Activated T-cell treated with anti-CD3 and anti-CD28 coated beads, Interleukin-2, amount 50 U/mL, for 4 hours (primary cell): ENCODE data around the gene CADM4. TPM values are rescaled to one million over a fixed set of nuclear protein-coding genes. Genes with fewer than 3 reads are reported as not detected.

ENCODE experiments used
- ATAC-seq, 2 donors: fragments of 200-7000 bp; cut with Tn5 transposase; one replicate each; pipeline ENCODE4 v1.10.0; 2021
- DNase-seq: peaks from one replicate; pipeline ENCODE4 v3.0.0-alpha.2; 2020
- H3K27me3 Mint-ChIP-seq: one replicate; pipeline ENCODE4 v1.8.0; 2021; ENCODE audit warnings: low read depth, mixed read lengths
- H3K36me3 Mint-ChIP-seq: one replicate; pipeline ENCODE4 v1.8.0; 2022; ENCODE audit warnings: mixed read lengths; ENCODE audit not compliant: insufficient read depth
- H3K4me1 Mint-ChIP-seq: one replicate; pipeline ENCODE4 v1.8.0; 2021; ENCODE audit warnings: low read depth, mixed read lengths
- H3K4me3 Mint-ChIP-seq: one replicate; pipeline ENCODE4 v1.8.0; 2021; ENCODE audit warnings: mild to moderate bottlenecking, moderate library complexity, mixed read lengths
- H3K9me3 Mint-ChIP-seq: one replicate; pipeline ENCODE4 v1.8.0; 2021; ENCODE audit warnings: mixed read lengths
- total RNA-seq, 3 donors: library from RNA; stranded (reverse); gene quantifications; one replicate each; pipeline ENCODE4 v1.2.1, GENCODE V29; 2021

Gene CADM4
- total RNA-seq, 3 donors from 2014 or later = 0.40 to 0.63 (median 0.42) TPM

DNA sequence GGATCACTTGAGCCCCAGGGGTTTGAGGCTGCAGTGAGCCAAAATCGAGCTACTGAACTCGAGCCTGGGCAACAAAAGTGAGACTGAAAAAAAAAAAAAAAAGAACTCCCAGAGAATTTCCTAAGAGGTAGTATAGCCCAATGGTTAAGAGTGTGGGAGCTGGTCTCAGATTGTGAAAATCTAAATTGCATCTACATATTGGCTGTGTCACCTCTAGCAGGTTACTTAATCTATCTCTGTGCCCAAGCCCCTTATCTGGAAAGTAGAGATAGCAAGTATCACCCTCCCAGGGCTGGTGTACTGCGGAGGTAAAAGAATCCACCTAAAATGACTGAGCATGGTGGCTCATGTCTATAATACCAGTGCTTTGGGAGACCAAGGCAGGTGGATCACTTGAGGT, 34.0 kb upstream of the CADM4 start:
- peaks cover 2% of the 10 kb centered on the region for H3K27me3 Mint-ChIP-seq
- no peak for DNase-seq
- no peaks in the 10 kb centered on the region for H3K9me3 Mint-ChIP-seq
- no peak overlapping the region for H3K4me3 Mint-ChIP-seq
- H3K4me1 Mint-ChIP-seq = peaks cover 26% of the 10 kb centered on the region
- ATAC-seq = no peak
- H3K36me3 Mint-ChIP-seq = no peaks in the 10 kb centered on the region

DNA sequence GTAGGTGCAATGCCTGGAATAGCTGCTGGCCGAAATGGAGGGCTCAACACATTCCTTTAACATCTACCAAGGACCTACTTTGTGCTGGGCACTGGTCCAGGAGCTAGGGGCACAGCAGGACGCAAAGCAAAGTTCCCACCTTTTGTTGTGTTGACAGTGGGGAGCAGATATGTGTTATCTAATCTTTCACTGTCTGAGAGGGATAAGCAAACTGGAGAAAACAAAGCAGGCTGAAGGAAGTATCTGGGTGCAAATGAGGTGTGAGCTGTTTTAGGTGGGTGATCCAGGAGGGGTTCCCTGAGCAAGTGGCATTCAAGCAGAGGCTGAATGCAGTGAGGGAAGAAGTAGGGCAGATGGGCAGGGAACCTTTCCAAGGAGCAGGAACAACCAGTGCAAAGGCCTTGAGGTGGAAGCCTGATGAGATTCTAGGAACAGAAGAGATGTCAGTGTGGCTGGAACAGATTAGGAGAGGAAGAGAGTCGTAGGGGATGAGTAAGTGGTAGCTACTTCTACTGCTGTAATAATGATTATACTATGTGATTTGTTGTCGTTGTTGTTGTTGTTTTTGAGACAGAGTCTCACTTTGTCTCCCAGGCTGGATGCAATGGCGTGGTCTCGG, 32.5 kb upstream of the CADM4 start:
- no peaks in the 10 kb centered on the region for H3K9me3 Mint-ChIP-seq
- H3K4me3 Mint-ChIP-seq = no peak overlapping the region
- H3K4me1 Mint-ChIP-seq = peaks cover 38% of the 10 kb centered on the region
- DNase-seq (no peak), ATAC-seq (no peak)
- peaks cover 4% of the 10 kb centered on the region for H3K36me3 Mint-ChIP-seq
- peaks cover 2% of the 10 kb centered on the region for H3K27me3 Mint-ChIP-seq

DNA sequence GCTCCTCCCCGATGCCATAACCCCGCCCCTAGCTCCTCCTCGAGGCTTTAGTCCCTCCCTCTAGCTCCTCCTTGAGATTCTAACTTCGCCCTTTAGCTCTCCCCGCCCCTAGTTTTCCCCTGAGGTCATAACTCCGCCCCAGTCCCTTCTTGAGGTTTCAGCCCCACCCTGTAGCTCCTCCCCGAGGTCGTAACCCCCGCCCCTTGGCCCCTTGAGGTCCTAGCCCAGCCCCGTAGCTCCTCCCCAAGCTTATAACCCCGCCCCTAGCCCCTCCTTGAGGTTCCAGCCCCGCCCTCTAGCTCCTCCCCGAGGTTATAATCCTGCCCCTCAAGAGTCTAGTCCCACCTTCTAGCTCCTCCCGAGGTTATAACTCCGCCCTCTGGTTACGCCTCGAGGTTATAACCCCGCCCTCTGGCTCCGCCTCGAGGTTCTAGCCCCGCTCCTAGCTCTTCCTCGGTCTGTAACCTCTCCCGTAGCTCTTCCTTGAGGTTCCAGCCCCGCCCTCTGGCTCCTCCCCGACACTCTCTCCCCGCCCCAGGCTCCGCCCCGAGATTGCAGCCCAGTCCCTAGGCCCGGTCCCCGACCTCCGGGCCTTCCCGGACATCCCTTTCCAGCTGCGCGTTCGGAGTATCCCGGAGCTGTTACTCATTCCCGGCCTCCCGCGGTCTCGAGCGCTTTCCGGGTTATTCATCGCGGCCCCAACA, 28.9 kb upstream of the CADM4 start:
- ATAC-seq (peak; percentile 86 to 87), DNase-seq (peak; percentile 95)
- H3K27me3 Mint-ChIP-seq = peaks cover 2% of the 10 kb centered on the region
- H3K36me3 Mint-ChIP-seq = peaks cover 12% of the 10 kb centered on the region
- no peaks in the 10 kb centered on the region for H3K9me3 Mint-ChIP-seq
- H3K4me1 Mint-ChIP-seq = peaks cover 50% of the 10 kb centered on the region
- H3K4me3 Mint-ChIP-seq = peak overlapping the region; percentile 81

DNA sequence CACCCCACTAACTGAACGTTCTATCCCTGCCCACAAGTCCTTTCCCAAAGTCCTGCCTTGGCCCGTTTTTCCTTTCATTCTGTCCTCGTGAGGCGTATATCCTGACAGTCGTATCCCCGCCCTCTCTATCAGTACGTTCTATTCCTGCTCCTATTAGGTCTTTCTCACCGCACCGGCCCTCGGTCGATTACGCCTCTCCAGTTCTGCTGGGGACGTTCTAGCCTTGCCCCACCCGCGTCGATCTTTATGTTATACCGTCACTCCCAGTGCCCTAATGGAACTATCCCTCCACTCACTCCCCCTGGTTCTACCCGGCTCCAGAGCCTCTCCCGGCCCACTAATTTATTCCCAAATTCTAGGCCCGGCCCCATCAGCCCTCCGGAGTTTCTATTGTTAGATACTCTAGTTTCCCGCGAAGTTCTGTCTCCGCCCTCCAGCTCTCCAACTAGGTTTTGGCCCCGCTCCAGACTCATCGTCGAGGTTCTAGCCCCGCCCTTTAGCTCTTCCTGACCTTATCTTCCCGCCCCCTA, 28.3 kb upstream of the CADM4 start:
- Mint-ChIP-seq H3K36me3 (peaks cover 12% of the 10 kb centered on the region), H3K9me3 (no peaks in the 10 kb centered on the region), H3K27me3 (peaks cover 2% of the 10 kb centered on the region), H3K4me1 (peaks cover 50% of the 10 kb centered on the region), H3K4me3 (peak overlapping the region; percentile 81)
- DNase-seq (no peak), ATAC-seq (no peak)

DNA sequence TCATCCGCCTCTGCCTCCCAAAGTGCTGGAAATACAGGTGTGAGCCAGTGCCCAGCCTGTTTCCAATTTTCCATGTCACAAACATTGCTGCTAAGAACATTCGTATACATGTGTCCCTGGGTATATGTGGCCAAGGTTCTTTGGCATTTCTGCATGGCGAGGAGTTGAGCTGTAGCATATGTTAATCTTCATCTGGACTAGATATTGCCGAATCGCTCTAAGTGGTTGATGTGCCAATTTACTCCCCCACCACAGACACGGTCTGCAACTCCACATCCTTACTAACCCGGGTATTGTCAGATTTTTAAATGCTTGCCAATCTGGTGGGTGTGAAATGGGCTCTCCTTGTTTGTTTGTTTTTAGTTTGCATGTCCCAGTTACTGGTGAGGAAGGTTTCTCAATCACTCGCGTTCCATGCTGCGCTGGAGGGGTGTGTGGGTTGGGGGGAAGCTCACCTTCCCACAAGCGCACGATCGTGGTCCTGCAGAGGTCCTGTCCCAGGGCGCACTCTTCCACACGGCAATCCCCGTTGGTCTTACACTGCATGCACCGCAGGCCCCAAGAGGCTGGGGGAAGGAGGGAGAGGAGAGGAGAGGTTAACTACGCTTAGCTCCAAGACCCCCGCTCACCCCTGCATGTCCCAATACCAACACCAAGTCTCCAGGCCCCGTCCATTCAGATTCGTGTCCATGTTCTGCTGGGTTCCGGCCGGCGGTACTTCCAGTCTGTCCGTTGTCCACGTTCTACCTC, 27.7 kb upstream of the CADM4 start:
- H3K27me3 Mint-ChIP-seq = peaks cover 2% of the 10 kb centered on the region
- H3K9me3 Mint-ChIP-seq = no peaks in the 10 kb centered on the region
- DNase-seq = no peak
- H3K36me3 Mint-ChIP-seq = peaks cover 12% of the 10 kb centered on the region
- peaks cover 50% of the 10 kb centered on the region for H3K4me1 Mint-ChIP-seq
- peak overlapping the region; percentile 81 for H3K4me3 Mint-ChIP-seq
- ATAC-seq = no peak

DNA sequence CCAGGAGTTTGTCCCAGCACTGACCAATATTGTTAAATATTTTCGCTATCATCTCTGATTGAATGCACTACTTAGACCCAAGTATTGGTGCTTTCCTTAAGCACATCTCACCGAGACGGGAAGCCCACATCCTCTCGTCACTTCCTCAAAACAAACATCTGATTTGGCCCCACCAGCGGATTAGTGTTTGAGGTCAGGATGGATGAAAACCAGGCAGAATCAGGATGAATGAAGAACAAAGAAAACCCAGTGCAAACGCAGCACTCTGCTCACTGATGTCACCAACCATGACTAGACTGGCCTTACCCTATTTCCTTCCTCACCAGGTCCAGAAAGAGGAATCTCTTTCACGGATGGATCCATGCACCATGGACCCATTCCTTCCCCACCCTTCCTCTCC, 24.4 kb upstream of the CADM4 start:
- Mint-ChIP-seq H3K4me3 (peak overlapping the region; percentile 5), H3K9me3 (peaks cover 6% of the 10 kb centered on the region), H3K27me3 (no peaks in the 10 kb centered on the region), H3K36me3 (peaks cover 17% of the 10 kb centered on the region), H3K4me1 (peaks cover 35% of the 10 kb centered on the region)
- DNase-seq = no peak
- no peak for ATAC-seq

DNA sequence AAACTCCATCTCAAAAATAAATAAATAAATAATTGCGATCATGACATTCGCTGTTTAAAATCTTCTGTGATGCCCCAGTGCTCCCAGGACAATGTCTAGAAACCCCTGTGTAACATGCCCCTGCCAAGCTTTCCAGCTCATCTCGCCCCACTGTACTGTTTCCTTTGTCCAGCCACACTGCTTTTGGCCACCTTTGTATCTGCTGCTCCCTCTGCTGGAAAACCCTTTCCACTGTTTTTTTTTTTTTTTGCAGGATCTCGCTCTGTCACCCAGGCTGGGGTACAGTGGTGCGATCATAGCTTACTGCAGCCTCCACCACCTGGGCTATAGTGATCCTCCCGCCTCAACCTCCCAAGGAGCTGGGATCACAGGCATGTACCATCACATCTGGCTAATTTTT, 22.8 kb upstream of the CADM4 start:
- Mint-ChIP-seq H3K27me3 (no peaks in the 10 kb centered on the region), H3K4me3 (no peak overlapping the region), H3K4me1 (peaks cover 23% of the 10 kb centered on the region), H3K36me3 (peaks cover 21% of the 10 kb centered on the region), H3K9me3 (peaks cover 12% of the 10 kb centered on the region)
- ATAC-seq (no peak), DNase-seq (no peak)

DNA sequence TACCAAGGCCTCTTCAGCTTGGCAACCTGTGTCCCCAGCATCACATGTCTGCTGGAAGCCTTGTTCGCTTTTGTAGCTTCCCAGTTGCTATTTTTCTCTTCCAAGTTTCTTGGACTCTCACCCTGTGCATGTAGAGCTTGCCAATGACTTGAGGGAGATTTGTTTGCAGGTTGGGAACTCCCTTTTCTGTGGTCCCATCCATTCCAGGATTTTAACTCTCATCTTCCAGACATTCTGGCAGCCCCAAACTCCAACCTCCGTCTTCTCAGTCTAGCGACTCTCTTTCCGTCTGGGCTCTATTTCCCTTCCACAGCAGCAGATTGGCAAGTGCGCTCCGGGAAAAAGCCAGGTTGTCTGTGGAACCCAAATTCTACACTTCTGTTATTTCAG, 21.3 kb upstream of the CADM4 start:
- no peak for ATAC-seq
- Mint-ChIP-seq H3K27me3 (no peaks in the 10 kb centered on the region), H3K4me3 (no peak overlapping the region), H3K9me3 (peaks cover 12% of the 10 kb centered on the region), H3K4me1 (peaks cover 19% of the 10 kb centered on the region), H3K36me3 (peaks cover 22% of the 10 kb centered on the region)
- no peak for DNase-seq

DNA sequence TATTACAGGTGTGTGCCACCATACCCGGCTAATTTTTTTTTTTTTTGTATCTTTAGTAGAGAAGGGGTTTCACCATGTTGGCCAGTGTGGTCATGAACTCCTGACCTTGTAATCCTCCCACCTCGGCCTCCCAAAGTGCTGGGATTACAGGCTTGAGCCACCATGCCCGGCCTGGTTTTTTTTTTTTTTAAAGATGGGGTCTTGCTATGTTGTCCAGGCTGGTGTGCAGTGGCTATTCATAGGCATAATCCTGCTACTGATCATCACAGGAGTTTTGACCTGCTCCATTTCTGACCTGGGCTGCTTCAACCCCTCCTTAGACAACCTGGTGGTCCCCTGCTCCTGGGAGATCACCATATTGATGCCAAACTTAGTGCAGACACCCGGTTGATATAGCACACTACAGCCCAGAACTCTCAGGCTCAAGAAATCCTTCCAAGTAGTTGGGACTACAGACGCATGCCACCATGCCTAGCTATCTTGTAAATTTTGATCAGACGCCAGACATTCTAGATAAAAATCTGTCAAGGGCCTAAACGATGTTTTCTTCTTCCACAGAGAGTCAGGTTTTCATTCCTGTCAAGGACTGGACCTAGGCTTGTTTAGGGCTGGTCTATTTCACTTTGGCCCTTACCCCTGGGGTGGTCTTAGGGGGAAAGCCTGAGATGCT, 20.8 kb upstream of the CADM4 start:
- ATAC-seq = no peak
- peaks cover 26% of the 10 kb centered on the region for H3K36me3 Mint-ChIP-seq
- H3K4me1 Mint-ChIP-seq = peaks cover 19% of the 10 kb centered on the region
- peaks cover 12% of the 10 kb centered on the region for H3K9me3 Mint-ChIP-seq
- no peaks in the 10 kb centered on the region for H3K27me3 Mint-ChIP-seq
- DNase-seq = no peak
- no peak overlapping the region for H3K4me3 Mint-ChIP-seq

DNA sequence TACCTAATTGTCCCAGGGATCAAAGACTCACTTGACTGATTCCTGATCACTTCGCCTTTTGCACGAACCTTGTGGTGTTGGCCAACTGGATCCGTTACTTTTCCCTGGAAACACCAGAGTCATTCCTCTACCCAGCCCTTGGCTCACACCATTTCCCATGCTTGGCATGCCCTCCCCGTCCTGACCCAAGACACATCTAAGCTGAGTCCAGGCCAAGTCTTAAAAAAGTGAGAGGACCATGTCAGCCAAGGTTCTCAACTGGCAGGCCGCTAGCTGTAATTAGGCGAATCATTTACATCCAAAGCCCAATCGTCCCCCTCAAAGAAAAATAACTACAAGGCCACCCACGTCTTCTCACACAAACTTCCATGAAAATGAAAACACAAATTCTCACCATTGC, 18.8 kb upstream of the CADM4 start:
- Mint-ChIP-seq H3K27me3 (no peaks in the 10 kb centered on the region), H3K4me1 (no peaks in the 10 kb centered on the region), H3K4me3 (no peak overlapping the region), H3K9me3 (peaks cover 12% of the 10 kb centered on the region), H3K36me3 (peaks cover 23% of the 10 kb centered on the region)
- DNase-seq (no peak), ATAC-seq (no peak)

DNA sequence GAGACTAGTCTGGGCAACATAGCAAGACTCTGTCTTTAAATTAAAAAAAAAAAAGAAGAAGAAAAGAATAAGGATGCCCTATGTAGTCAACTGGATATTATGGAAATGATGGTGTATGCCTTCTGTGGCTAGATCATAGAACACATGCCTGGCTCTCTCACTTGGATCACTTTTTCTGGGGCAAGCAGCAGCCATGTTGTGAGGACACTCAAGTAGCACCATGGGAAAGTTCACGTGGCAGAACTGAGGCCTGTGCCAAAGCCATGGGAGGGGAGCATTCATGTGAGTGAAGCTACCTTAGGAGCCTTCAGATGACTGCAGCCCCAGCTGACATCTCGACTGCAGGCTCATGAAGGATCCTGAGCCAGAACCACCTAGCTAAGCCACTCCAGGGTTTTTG, 18.4 kb upstream of the CADM4 start:
- peaks cover 23% of the 10 kb centered on the region for H3K36me3 Mint-ChIP-seq
- H3K4me1 Mint-ChIP-seq = no peaks in the 10 kb centered on the region
- no peaks in the 10 kb centered on the region for H3K27me3 Mint-ChIP-seq
- peaks cover 12% of the 10 kb centered on the region for H3K9me3 Mint-ChIP-seq
- H3K4me3 Mint-ChIP-seq = no peak overlapping the region
- ATAC-seq = no peak
- DNase-seq = no peak

DNA sequence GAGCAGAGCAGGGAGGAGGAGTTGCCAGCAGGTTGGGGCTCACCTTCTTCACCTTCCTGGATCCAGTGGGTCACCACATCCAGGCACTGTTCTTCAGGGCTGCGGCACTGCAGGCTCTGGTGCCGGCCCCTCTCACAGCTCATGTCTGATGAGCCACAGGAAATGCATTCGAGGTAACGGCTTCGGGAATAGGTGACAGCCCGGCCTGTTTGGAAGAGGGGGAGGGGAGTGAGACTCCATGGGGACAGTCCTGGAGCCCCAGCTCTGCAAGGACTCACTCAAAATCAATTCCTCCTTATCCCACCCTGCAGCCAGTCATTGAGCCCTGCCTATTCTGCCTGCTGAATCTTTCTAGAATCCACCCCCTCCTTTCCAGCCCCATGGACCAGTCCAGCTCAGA, 16.8 kb upstream of the CADM4 start:
- H3K27me3 Mint-ChIP-seq = no peaks in the 10 kb centered on the region
- peaks cover 21% of the 10 kb centered on the region for H3K36me3 Mint-ChIP-seq
- ATAC-seq (no peak), DNase-seq (no peak)
- H3K4me3 Mint-ChIP-seq = no peak overlapping the region
- H3K9me3 Mint-ChIP-seq = peaks cover 12% of the 10 kb centered on the region
- H3K4me1 Mint-ChIP-seq = no peaks in the 10 kb centered on the region

DNA sequence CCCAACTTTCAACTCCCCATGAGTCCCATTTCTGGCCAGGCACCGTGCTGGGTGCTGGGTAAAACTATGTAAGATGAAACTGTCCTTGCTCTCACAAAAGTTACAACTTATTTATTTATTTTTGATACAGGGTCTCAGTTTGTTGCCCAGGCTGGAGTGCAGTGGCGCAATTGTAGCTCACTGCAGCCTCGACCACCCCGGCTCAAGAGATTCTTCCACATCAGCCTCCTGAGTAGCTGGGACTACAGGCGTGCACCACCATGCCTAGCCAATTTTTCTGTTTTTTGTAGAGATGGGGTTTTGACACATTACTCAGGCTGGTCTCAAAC, 12.9 kb upstream of the CADM4 start:
- no peak for ATAC-seq
- Mint-ChIP-seq H3K9me3 (no peaks in the 10 kb centered on the region), H3K27me3 (no peaks in the 10 kb centered on the region), H3K4me1 (no peaks in the 10 kb centered on the region), H3K4me3 (no peak overlapping the region), H3K36me3 (peaks cover 12% of the 10 kb centered on the region)
- no peak for DNase-seq

DNA sequence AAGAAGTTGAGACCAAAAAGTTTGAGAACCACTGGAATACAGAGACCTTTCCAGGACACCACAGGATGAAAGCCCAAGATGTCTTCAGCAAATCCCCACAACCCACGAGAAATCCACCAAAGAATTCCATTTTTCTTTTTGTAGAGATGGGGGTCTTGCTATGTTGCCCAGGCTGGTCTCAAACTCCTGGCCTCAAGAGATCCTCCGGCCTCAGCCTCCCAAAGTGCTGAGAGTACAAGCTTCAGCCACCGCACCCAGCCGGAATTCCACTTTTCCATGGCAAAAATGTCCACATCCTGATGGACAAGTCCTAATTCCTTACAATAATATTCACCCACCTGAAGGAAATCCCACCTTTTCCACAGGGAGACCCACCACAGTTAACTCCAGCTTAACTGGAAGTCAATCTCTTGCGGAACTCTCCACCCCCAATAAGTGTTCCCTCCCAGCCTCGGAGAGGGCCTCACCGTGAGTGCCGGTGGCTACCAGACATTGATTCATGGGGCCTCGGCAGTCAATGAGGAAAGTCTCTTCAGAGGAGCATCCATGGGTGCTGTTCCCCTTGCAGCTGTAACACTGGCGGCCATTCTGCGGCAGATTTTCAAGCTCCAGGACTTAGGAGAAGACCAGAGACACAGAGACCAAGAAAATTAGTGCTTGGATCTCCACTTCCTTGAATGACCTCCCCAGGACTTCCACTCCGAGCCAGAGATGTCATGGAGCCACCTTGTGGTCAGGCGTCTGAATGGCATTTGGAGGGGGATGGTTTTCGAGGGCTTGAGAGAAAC, 12.3 kb upstream of the CADM4 start:
- DNase-seq = peak; percentile 26
- H3K4me1 Mint-ChIP-seq = no peaks in the 10 kb centered on the region
- H3K36me3 Mint-ChIP-seq = peaks cover 10% of the 10 kb centered on the region
- no peak overlapping the region for H3K4me3 Mint-ChIP-seq
- H3K9me3 Mint-ChIP-seq = no peaks in the 10 kb centered on the region
- peak in 1 of 2 donors; percentile 23 for ATAC-seq
- no peaks in the 10 kb centered on the region for H3K27me3 Mint-ChIP-seq
